Activated naive CD8-positive, alpha-beta T cell (primary cell): ENCODE data around the gene VAMP2.
A peak's percentile ranks its signal among the peaks of the same experiment; 100 is the strongest.

Experiments
- H3K27ac Mint-ChIP-seq: one replicate; pipeline ENCODE4 v1.8.0; 2021; ENCODE audit warnings: mixed read lengths
- H3K27me3 Mint-ChIP-seq: one replicate; pipeline ENCODE4 v1.8.0; 2021; ENCODE audit warnings: mixed read lengths
- H3K36me3 Mint-ChIP-seq: one replicate; pipeline ENCODE4 v1.8.0; 2021; ENCODE audit warnings: mixed read lengths
- H3K4me1 Mint-ChIP-seq: one replicate; pipeline ENCODE4 v1.8.0; 2021; ENCODE audit warnings: low read depth, mixed read lengths
- H3K4me3 Mint-ChIP-seq: one replicate; pipeline ENCODE4 v1.8.0; 2021; ENCODE audit warnings: mild to moderate bottlenecking, mixed read lengths
- H3K9me3 Mint-ChIP-seq: one replicate; pipeline ENCODE4 v1.8.0; 2021; ENCODE audit warnings: low read depth, mixed read lengths

The VAMP2 gene

DNA sequence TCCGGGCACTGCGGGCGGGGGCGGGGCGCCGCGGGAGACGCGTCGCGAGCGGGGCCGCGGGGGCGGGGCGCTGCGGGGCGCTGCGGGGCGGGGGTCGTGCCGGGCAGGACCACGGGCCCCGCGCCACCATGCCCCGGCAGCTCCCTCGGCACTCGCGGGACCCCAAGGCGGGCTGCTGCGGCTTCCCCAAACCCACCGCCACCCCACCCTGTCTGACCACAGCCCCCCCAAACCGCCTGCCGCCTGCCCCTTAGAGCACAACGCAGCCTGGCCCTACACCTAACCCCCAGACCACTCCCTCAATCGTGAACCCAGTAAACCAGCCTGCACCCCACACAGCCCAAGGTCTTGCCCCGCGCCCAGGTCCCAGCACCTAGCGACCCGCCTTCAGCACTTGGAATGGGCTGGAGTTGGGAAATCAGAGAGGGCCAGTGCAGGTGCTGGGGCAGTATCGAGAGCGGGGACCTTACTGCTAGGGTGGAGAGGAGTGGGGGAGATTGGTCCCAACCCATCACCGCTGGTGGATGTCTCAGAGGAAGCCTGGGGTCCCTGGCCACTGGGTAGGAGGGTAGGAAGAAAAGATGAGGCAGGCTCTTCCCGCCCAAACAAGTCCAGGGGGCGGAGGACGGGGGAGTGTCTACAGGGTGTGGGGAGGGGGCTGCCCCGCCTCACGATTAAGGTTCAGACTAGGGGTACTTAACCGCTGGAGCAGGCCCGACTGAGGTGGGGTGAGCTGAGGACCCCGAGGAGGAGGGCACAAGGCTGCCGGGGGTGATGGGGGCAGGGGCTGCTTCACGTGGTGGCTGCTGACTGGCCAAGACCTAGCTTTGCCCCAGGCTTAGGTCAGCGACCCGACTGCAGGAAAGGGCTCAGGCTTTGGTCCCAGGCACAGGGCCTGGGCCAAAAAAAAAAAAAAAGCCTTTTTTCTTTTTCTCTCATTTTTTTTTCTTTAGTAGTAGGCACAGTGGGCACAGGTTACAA lies 539 bp upstream of the VAMP2 start:
- H3K27ac Mint-ChIP-seq, result peak overlapping the region; percentile 95
- no peaks in the 10 kb centered on the region for H3K9me3 Mint-ChIP-seq
- peaks cover 59% of the 10 kb centered on the region for H3K4me1 Mint-ChIP-seq
- H3K36me3 Mint-ChIP-seq, result peaks cover 2% of the 10 kb centered on the region
- peak overlapping the region; percentile 85 for H3K4me3 Mint-ChIP-seq
- H3K27me3 Mint-ChIP-seq, result no peaks in the 10 kb centered on the region

DNA sequence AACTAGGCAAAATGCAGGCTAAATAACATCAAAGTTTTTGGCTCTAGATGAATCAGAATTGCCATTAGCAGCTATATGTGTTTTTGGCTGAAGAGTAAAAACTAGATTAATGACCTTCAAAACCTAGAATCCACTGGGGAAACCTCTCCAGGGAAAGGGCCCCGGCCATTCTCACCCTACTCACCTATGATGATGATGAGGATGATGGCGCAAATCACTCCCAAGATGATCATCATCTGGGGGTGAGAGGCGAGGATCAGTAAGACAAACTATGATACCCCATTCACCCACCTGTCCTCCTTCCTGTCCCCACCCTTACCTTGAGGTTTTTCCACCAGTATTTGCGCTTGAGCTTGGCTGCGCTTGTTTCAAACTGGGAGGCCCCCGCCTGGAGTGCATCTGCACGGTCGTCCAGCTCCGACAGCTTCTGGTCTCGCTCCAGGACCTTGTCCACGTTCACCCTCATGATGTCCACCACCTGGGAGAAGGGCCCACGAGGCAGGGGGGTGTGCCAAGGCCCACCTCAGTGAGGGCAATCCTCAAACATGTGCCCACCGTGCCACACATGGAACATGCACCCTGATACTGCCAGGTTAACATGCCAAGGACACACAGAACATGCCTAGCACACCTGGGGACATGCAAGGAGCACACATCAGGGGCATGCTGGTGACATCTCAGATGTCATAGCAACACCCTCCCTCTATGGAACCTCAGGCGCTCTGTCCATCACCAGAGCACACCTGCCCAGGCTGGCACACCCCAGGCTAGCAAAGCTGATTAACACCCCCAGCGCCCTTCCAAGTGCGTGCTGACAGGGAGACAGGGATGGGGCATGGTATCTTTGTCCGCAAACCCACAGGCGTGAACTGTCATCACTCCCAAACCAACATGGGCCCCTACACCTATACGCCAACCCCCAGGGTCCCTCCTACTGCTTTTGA lies 1.2 kb downstream of the VAMP2 start:
- Mint-ChIP-seq H3K4me1 (peaks cover 59% of the 10 kb centered on the region), H3K9me3 (no peaks in the 10 kb centered on the region), H3K27ac (peak overlapping the region; percentile 94), H3K36me3 (peaks cover 2% of the 10 kb centered on the region), H3K4me3 (peak overlapping the region; percentile 90), H3K27me3 (no peaks in the 10 kb centered on the region)

- peak overlapping the region; percentile 90 for H3K4me3 Mint-ChIP-seq
Measured at GRCh38 chr17:8160741-8161221, 2.0 kb downstream of the VAMP2 start.

GRCh38 chr17:8160224-8160577 lies 2.5 kb downstream of the VAMP2 start:
- H3K4me1 Mint-ChIP-seq, result peaks cover 54% of the 10 kb centered on the region
- H3K27me3 Mint-ChIP-seq, result no peaks in the 10 kb centered on the region
- peaks cover 2% of the 10 kb centered on the region for H3K36me3 Mint-ChIP-seq
- peak overlapping the region; percentile 90 for H3K4me3 Mint-ChIP-seq
- H3K27ac Mint-ChIP-seq, result peak overlapping the region; percentile 94
- H3K9me3 Mint-ChIP-seq, result no peaks in the 10 kb centered on the region

More at GRCh38 chr17:8160741-8161221, 2.0 kb downstream of the VAMP2 start:
- H3K9me3 Mint-ChIP-seq, result no peaks in the 10 kb centered on the region
- H3K27me3 Mint-ChIP-seq, result no peaks in the 10 kb centered on the region
- H3K36me3 Mint-ChIP-seq, result peaks cover 2% of the 10 kb centered on the region
- H3K27ac Mint-ChIP-seq, result peak overlapping the region; percentile 94
- peaks cover 58% of the 10 kb centered on the region for H3K4me1 Mint-ChIP-seq

- H3K36me3 Mint-ChIP-seq, result peaks cover 2% of the 10 kb centered on the region
- peak overlapping the region; percentile 80 for H3K27ac Mint-ChIP-seq
- H3K4me3 Mint-ChIP-seq, result peak overlapping the region; percentile 60
- no peaks in the 10 kb centered on the region for H3K27me3 Mint-ChIP-seq
- H3K9me3 Mint-ChIP-seq, result no peaks in the 10 kb centered on the region
- H3K4me1 Mint-ChIP-seq, result peaks cover 49% of the 10 kb centered on the region
Measured at GRCh38 chr17:8159459-8160223, 3.1 kb downstream of the VAMP2 start.

DNA sequence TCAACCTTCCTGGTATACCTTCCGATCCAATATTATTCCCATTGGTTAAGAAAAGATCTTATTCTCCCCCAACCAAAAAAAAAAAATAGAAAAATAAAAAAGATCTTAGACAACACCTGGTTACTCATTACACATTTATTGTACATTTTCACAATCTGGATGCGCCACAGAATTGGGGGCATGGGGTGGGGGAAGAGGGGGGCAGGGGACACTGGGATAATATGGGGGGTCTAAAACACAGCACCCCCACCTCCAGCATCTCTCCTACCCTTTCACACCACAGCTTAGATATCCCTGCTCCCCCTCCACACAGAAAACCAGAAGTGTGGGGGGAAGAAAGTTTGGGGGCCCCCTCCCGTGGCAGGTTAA lies 3.7 kb downstream of the VAMP2 start:
- H3K36me3 Mint-ChIP-seq, result peaks cover 2% of the 10 kb centered on the region
- peak overlapping the region; percentile 80 for H3K27ac Mint-ChIP-seq
- peak overlapping the region; percentile 64 for H3K4me3 Mint-ChIP-seq
- H3K9me3 Mint-ChIP-seq, result no peaks in the 10 kb centered on the region
- H3K27me3 Mint-ChIP-seq, result no peaks in the 10 kb centered on the region
- peaks cover 44% of the 10 kb centered on the region for H3K4me1 Mint-ChIP-seq

GRCh38 chr17:8158267-8159031 lies 4.3 kb downstream of the VAMP2 start:
- Mint-ChIP-seq H3K4me3 (peak overlapping the region; percentile 64), H3K9me3 (no peaks in the 10 kb centered on the region), H3K36me3 (peaks cover 2% of the 10 kb centered on the region), H3K27me3 (no peaks in the 10 kb centered on the region), H3K27ac (peak overlapping the region; percentile 73), H3K4me1 (peaks cover 38% of the 10 kb centered on the region)

DNA sequence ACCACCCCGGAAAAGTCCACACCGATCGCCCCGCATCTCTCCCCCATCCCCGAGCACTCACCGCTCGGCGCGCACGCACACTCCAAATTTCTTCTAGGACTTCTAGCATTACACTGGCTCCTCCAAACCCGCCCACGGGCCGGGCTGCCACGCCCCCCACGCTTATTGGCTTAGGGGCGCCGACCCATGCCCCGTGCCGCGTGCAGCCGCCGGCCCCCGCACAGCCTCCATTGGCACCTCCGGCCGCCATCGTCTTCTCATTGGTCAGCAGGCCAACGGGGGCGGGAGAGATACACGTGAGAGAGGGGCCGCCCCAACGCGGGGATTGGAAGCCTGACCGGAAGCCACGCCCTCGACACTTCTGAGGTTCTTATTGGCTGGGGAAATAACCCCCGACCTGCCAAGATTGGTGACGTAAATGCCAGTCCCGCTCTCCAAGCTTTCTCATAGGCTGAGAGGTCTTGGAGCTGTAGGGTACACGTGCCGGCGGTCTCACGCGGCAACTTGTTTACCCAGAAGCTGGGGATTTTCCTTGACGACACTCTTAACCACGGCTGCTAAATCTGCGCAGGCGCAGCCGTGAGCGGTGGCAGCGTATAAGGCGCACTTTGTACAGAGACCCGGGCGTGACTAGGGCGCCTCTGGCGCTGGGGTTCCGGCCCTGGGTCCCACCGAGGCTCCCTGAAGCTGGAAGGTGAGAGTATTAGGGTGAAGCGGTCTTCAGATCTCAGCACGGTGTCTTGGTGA lies 6.3 kb downstream of the VAMP2 start:
- Mint-ChIP-seq H3K4me3 (no peak overlapping the region), H3K9me3 (no peaks in the 10 kb centered on the region), H3K27me3 (no peaks in the 10 kb centered on the region), H3K36me3 (no peaks in the 10 kb centered on the region), H3K4me1 (peaks cover 36% of the 10 kb centered on the region), H3K27ac (no peak overlapping the region)

GRCh38 chr17:8155996-8156245 lies 6.8 kb downstream of the VAMP2 start:
- Mint-ChIP-seq H3K4me1 (peaks cover 32% of the 10 kb centered on the region), H3K4me3 (no peak overlapping the region), H3K36me3 (no peaks in the 10 kb centered on the region), H3K27me3 (no peaks in the 10 kb centered on the region), H3K9me3 (no peaks in the 10 kb centered on the region), H3K27ac (no peak overlapping the region)

DNA sequence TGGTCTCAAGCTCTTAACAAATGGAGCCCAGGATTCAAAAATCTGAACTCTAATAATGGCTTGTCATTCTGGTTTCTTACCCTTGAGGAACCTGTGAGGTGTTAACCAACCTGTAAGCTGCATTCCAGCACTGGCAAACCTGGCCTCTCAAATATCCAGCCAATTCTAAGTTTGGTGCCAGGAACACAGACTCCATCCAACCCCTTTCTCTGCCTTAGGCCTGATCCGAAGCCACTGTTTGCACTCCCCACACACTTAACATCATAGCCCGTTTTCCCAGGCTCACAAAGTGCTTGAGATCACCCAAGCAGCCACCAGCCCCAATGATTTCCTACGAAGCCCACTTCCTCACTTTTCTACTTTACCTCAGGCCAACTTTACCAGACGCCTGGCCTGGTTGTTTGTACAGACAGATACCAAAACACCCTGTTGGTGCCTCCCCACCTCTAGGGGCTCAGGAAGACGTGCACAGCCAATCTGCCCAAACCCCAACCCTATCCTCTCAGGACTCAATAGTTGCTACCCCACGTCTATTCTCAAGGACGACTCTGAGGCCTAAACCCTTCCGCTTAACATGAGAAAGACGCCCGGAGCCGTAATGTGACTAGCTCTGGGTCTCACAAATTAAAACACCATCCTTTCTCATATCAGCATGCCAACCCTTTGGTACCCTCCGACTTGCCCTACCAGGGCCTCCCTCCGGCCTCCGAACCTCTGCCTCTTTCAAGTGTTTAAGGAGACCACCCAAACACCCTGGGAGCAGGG lies 7.3 kb downstream of the VAMP2 start:
- Mint-ChIP-seq H3K36me3 (no peaks in the 10 kb centered on the region), H3K4me1 (peaks cover 30% of the 10 kb centered on the region), H3K4me3 (no peak overlapping the region), H3K9me3 (no peaks in the 10 kb centered on the region), H3K27me3 (no peaks in the 10 kb centered on the region), H3K27ac (no peak overlapping the region)

DNA sequence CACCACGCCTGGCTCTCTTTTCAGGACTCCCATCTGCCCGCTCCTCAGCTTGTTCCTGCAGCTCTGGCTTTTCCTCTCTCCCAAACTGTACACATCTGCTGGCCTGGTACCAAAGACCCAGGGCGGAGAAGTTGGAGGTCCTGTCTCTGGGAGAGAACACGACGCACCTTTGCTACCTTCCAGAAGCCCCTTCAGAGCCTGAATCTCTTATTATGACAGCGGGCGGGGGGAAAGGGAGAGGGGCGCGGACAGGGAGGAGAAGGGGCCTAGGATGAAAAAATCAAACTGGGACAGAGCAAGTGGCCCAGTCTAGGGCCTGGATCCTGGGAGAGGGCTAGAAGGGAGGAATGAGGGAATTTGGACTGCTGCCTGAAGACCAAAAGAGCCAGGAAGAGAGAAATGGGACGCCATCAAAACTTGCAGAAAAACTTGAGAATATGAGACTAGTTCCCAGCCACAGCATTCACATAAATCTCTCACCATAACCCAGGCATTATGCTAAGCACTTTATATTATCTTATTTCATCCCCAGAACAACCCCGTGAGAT lies 8.1 kb downstream of the VAMP2 start:
- Mint-ChIP-seq H3K27me3 (no peaks in the 10 kb centered on the region), H3K27ac (no peak overlapping the region), H3K4me3 (no peak overlapping the region), H3K36me3 (no peaks in the 10 kb centered on the region), H3K4me1 (peaks cover 25% of the 10 kb centered on the region), H3K9me3 (no peaks in the 10 kb centered on the region)

GRCh38 chr17:8153957-8154607 lies 8.7 kb downstream of the VAMP2 start:
- peaks cover 22% of the 10 kb centered on the region for H3K4me1 Mint-ChIP-seq
- no peaks in the 10 kb centered on the region for H3K36me3 Mint-ChIP-seq
- H3K27ac Mint-ChIP-seq, result no peak overlapping the region
- no peaks in the 10 kb centered on the region for H3K9me3 Mint-ChIP-seq
- H3K4me3 Mint-ChIP-seq, result peak overlapping the region; percentile 94
- no peaks in the 10 kb centered on the region for H3K27me3 Mint-ChIP-seq
